Sigmoid colon (tissue), 7 donors: ENCODE data around the gene IZUMO1. TPM values are rescaled to one million over a fixed set of nuclear protein-coding genes. Genes with fewer than 3 reads are reported as not detected.
"Not testable (repeated sequence)": the region's sequence is repeated elsewhere in the genome, so short reads cannot be mapped to it uniquely, and the experiment has no call there.

Experiments used
- DNase-seq: peaks from one replicate; pipeline ENCODE4 v3.0.0-alpha.2; 2019
- H3K27ac ChIP-seq, 4 donors: fragments of 200-600 bp; sonication (generic); one replicate each; pipeline ENCODE4 v1.5.1; 2016 to 2019; ENCODE audit warnings: mild to moderate bottlenecking in 1 of 4
- H3K27me3 ChIP-seq, 3 donors: fragments of 200-600 bp; sonication (generic); one replicate each; pipeline ENCODE4 v1.5.1; 2019; ENCODE audit warnings: mild to moderate bottlenecking in 1 of 3
- H3K36me3 ChIP-seq, 4 donors: fragments of 200-600 bp; sonication (generic); one replicate each; pipeline ENCODE4 v1.5.1; 2016 to 2019
- H3K4me1 ChIP-seq, 4 donors: fragments of 200-600 bp; sonication (generic); one replicate each; pipeline ENCODE4 v1.5.1; 2017 to 2019
- H3K4me3 ChIP-seq, 4 donors: fragments of 200-600 bp; sonication (generic); one replicate each; pipeline ENCODE4 v1.5.1; 2017 to 2019; ENCODE audit warnings: mild to moderate bottlenecking in 2 of 4, moderate library complexity in 1 of 4
- H3K9me3 ChIP-seq, 4 donors: fragments of 200-600 bp in 3 of 4; sonication (generic) in 3 of 4; one replicate each; pipeline versions ENCODE4 v1.5.1 to v1.6.1; 2013 to 2019
- CTCF ChIP-seq, 4 experiments: fragments of 450-650 bp in 3 of 4; fragments of 200-600 bp in 1 of 4; IDR thresholded peaks; one replicate each; pipeline ENCODE4 v1.5.1; 2016 to 2019; ENCODE audit warnings: antibody characterized with exemption in 4 of 4, mild to moderate bottlenecking in 3 of 4, moderate library complexity in 2 of 4
- EP300 ChIP-seq, 4 donors: sonication (generic); formaldehyde crosslinking; IDR thresholded peaks; one replicate each; pipeline ENCODE4 v1.6.1; 2017; ENCODE audit warnings: antibody characterized with exemption in 4 of 4
- POLR2A ChIP-seq, 2 donors: fragments of 450-650 bp; IDR thresholded peaks; one replicate each; pipeline ENCODE4 v1.6.1; 2016; ENCODE audit warnings: antibody characterized with exemption in 2 of 2, mild to moderate bottlenecking in 2 of 2, moderate library complexity in 2 of 2
- POLR2AphosphoS5 ChIP-seq, 4 donors: sonication (generic); formaldehyde crosslinking; IDR thresholded peaks; one replicate each; pipeline ENCODE4 v1.6.1; 2017; ENCODE audit warnings: antibody characterized with exemption in 4 of 4
- WGBS, 2 donors: extraction: QIAGEN DNeasy Blood & Tissue Kit; methylation state at CpG; one replicate each; pipeline ENCODE4 v1.1.7; 2013; 5-methylcytosine and 5-hydroxymethylcytosine counted together
- intact Hi-C: fragments of 100-400 bp; cut with DNase I; formaldehyde crosslinking; loops from one replicate; pipeline ENCODE4 v1.15.1; 2023
- polyA plus RNA-seq, 3 donors: library from polyadenylated mRNA; stranded (reverse); fragments of 200-250 nt; gene quantifications; one replicate each; pipeline ENCODE4 v1.2.3, GENCODE V29; 2013
- total RNA-seq, 4 donors: library from RNA; depleted of rRNA; stranded (reverse); fragments of >200 nt; gene quantifications; one replicate each; pipeline ENCODE4 v1.1.0, GENCODE V29; 2016
- donor health status: healthy with polysubstance abuse.
- donor health status: Bipolar disorder and iron deficiency.
- donor health status: healthy.

Gene IZUMO1
- total and polyA plus RNA-seq, 7 donors: 0.15 to 1.8 TPM; not detected in 5

GRCh38 chr19:48793271-48793670, 46.6 kb upstream of the IZUMO1 start:
- no peak overlapping the region for H3K4me3 ChIP-seq
- no peak for DNase-seq
- 76 to 86% methylated on average over 8 of the region's 8 CpGs for WGBS, 2 donors
- no peaks in the 10 kb centered on the region for H3K27me3 ChIP-seq
- intact Hi-C loops: no loop called here
- peaks cover 0 to 21% (median 20%) of the 10 kb centered on the region in 4 donors for H3K4me1 ChIP-seq
- no peak overlapping the region for H3K27ac ChIP-seq
- H3K36me3 ChIP-seq: no peaks in the 10 kb centered on the region
- TF ChIP-seq POLR2A (IDR thresholded peaks at IDR 0.05) (no peak), EP300 (IDR thresholded peaks at IDR 0.05) (no peak), CTCF (IDR thresholded peaks at IDR 0.05) (no peak), POLR2AphosphoS5 (IDR thresholded peaks at IDR 0.05) (no peak)
- H3K9me3 ChIP-seq: no peaks in the 10 kb centered on the region

GRCh38 chr19:48787331-48787730, 40.6 kb upstream of the IZUMO1 start:
- H3K4me1 ChIP-seq, H3K9me3 ChIP-seq, DNase-seq, H3K27ac ChIP-seq, intact Hi-C loops, H3K27me3 ChIP-seq, H3K4me3 ChIP-seq, H3K36me3 ChIP-seq: not testable (repeated sequence)
- WGBS, 2 donors: 73 to 90% methylated on average over 9 of the region's 9 CpGs

GRCh38 chr19:48786422-48786821, 39.7 kb upstream of the IZUMO1 start:
- DNase-seq, H3K27ac ChIP-seq, intact Hi-C loops, H3K4me1 ChIP-seq, H3K36me3 ChIP-seq, H3K9me3 ChIP-seq, H3K4me3 ChIP-seq, H3K27me3 ChIP-seq: not testable (repeated sequence)
- WGBS, 2 donors: 75 to 93% methylated on average over 7 of the region's 7 CpGs

- Histone ChIP-seq H3K27me3 (no peaks in the 10 kb centered on the region), H3K4me3 (no peak overlapping the region), H3K27ac (no peak overlapping the region), H3K9me3 (no peaks in the 10 kb centered on the region), H3K4me1 (peaks cover 0 to 14% (median 6%) of the 10 kb centered on the region in 4 donors), H3K36me3 (no peaks in the 10 kb centered on the region)
- TF ChIP-seq POLR2A (IDR thresholded peaks at IDR 0.05) (no peak), POLR2AphosphoS5 (IDR thresholded peaks at IDR 0.05) (no peak), EP300 (IDR thresholded peaks at IDR 0.05) (no peak), CTCF (IDR thresholded peaks at IDR 0.05) (no peak)
- 25 to 65% methylated on average over 5 of the region's 5 CpGs for WGBS, 2 donors
- DNase-seq: no peak
- intact Hi-C loops: no loop called here
These were observed 37.8 kb upstream of the IZUMO1 start for GRCh38 chr19:48784527-48784926.

- intact Hi-C loops: no loop called here
- Histone ChIP-seq H3K27me3 (no peaks in the 10 kb centered on the region), H3K27ac (peak overlapping the region; percentile 40 to 55 (median 46)), H3K4me3 (no peak overlapping the region), H3K36me3 (no peaks in the 10 kb centered on the region), H3K4me1 (peaks cover 0 to 14% (median 6%) of the 10 kb centered on the region in 4 donors), H3K9me3 (no peaks in the 10 kb centered on the region)
- TF ChIP-seq EP300 (IDR thresholded peaks at IDR 0.05) (no peak), POLR2AphosphoS5 (IDR thresholded peaks at IDR 0.05) (peak in 1 of 4 donors; percentile 11), CTCF (IDR thresholded peaks at IDR 0.05) (no peak), POLR2A (IDR thresholded peaks at IDR 0.05) (no peak)
- 30 to 62% methylated on average over 14 of the region's 14 CpGs for WGBS, 2 donors
- DNase-seq: no peak
These were observed 34.1 kb upstream of the IZUMO1 start for GRCh38 chr19:48780631-48781391.

GRCh38 chr19:48779636-48780035, 32.9 kb upstream of the IZUMO1 start:
- no peak for DNase-seq
- TF ChIP-seq POLR2AphosphoS5 (IDR thresholded peaks at IDR 0.05): no peak
- no peak for TF ChIP-seq POLR2A (IDR thresholded peaks at IDR 0.05)
- TF ChIP-seq EP300 (IDR thresholded peaks at IDR 0.05): no peak
- Histone ChIP-seq H3K27me3 (no peaks in the 10 kb centered on the region), H3K9me3 (no peaks in the 10 kb centered on the region), H3K4me3 (no peak overlapping the region), H3K36me3 (no peaks in the 10 kb centered on the region), H3K4me1 (peaks cover 0 to 14% (median 6%) of the 10 kb centered on the region in 4 donors), H3K27ac (no peak overlapping the region)
- intact Hi-C loops: no loop called here
- WGBS, 2 donors: 13 to 45% methylated on average over 1 of the region's 1 CpG
